GM21529 (cell line): ENCODE data around the gene ZNF184.
A peak's percentile ranks its signal among the peaks of the same experiment; 100 is the strongest.

Source experiments
- ATAC-seq: cut with Tn5 transposase; IDR thresholded peaks from one replicate; pipeline ENCODE4 v1.9.1; 2021; ENCODE audit not compliant: unreplicated experiment

Gene ZNF184

GRCh38 chr6:27479319-27480182 lies 6.6 kb upstream of the ZNF184 start:
- peak; percentile 52 for ATAC-seq

GRCh38 chr6:27478706-27479318 lies 5.9 kb upstream of the ZNF184 start:
- ATAC-seq, result peak; percentile 68

- ATAC-seq, result peak; percentile 21
These were observed 5.3 kb upstream of the ZNF184 start for GRCh38 chr6:27478141-27478705.

GRCh38 chr6:27477318-27478013 lies 4.6 kb upstream of the ZNF184 start:
- ATAC-seq, result no peak

DNA sequence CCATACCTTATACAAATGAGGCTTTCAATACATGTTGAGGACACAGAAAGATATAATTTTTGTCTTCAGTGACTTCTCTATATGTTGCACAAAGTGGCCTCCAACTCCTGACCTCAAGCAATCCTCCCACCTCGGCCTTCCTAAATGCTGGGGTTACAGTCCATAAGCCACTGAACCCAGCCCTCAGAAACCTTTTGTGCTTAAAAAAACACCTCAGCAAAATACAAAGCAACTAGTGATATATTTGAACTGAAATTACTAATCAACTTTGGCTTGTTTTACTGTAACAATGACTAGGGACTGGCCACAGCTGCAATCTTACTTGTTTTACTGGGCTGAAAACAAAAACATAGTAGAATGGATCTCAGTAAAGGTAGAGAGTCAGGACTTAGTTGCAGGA lies 3.2 kb upstream of the ZNF184 start:
- no peak for ATAC-seq

GRCh38 chr6:27474672-27475071 lies 1.8 kb upstream of the ZNF184 start:
- no peak for ATAC-seq

DNA sequence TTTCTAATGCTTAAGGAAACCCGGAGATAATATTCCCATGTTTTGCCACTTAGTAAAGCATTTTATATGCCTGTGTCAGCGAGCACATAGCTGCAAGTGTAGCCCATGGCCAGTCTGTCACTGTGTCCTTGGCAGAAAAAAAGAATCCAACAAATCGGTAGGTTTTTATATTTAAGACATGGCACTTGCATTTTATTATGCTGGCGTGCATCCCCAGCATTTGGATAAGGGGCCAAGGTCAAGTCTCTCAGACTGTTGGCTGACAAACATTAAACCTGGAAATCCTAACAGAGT lies 1.2 kb upstream of the ZNF184 start:
- no peak for ATAC-seq

DNA sequence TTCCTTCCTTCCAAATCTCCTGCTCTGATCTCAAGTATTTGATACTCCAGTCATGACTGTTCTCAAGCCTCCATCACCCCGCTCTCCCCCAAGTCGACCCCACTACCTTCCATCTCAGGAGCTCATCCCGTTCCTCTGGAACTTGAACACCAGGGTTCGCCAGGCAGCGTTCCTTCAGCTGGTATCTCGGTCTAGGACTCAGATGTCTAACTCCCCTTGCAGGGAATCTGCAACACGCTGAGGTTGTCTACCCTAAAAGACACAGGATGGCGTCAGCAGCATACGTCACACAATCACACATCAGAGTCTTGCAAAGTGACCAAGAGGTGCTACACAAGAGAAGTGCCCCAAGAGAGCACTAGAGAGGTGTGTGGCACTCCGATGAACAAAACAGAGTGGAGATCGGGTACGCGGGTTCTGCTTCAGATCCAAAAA lies 706 bp downstream of the ZNF184 start:
- peak; percentile 44 for ATAC-seq

GRCh38 chr6:27471365-27472115 lies 1.4 kb downstream of the ZNF184 start:
- no peak for ATAC-seq

DNA sequence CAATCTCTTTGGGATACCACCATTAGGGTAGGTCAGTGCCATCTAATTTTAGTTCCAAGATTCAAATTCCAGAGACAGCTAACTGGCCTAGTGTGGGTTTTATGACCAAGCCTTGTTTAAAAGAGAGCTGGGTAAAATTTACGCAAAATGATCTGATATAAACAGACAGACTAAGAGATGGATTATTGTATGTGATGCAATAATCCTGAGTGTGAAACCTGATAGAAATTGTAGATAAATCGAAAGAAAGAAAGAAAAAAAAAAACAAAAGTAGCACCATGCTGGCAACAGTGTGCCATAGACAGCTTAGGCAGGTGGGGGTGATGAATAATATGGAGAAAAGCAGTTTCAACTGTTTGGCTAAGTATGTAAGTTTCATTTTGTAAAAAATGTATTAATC lies 2.9 kb downstream of the ZNF184 start:
- ATAC-seq, result no peak

GRCh38 chr6:27468334-27468733 lies 4.6 kb downstream of the ZNF184 start:
- ATAC-seq, result no peak

DNA sequence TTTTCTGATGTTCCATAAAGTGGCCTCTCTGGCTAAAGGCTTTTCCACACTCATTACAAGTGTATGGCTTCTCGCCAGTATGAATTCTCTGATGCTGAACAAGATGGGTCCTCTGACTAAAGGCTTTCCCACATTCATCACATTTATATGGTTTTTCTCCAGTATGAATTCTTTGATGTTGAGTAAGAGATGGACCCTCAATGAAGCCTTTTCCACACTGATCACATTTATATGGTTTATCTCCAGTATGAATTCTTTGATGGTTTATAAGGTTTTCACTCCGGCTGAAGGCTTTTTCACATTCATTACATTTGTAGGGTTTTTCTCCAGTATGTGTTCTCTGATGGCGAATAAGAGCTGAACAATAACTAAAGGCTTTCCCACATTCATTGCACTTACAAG lies 20.4 kb downstream of the ZNF184 start:
- ATAC-seq, result no peak

DNA sequence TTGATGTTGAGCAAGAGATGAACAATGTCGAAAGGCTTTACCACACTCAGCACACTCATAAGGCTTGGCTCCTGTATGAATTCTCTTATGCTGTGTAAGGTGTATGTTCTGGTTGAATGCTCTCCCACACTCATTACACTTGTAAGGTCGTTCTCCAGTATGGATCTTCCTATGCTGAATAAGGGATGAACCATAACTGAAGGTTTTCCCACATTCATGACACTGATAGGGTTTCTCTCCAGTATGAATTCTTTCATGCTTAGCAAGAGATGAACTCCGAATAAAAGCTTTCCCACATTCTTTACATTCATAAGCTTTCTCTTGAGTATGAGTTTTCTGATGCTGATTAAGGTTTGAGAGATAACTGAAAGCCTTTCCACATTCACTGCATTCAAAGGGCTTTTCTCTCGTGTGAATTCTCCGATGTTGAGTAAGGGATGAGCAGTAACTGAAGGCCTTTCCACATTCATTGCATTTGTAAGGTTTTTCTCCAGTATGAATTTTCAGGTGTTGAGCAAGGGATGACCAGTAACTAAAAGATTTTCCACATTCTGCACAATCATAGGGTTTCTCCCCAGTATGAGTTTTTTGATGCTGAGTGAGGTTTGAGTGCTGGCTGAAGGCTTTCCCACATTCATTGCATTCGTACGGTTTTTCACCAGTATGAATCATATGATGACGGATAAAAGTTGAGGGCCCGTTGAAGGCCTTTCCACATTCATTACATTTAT lies 21.1 kb downstream of the ZNF184 start:
- ATAC-seq, result no peak

- ATAC-seq, result no peak
These were observed 24.4 kb downstream of the ZNF184 start for GRCh38 chr6:27448456-27448855.

- ATAC-seq, result no peak
These were observed 30.0 kb downstream of the ZNF184 start for GRCh38 chr6:27442932-27443331.

GRCh38 chr6:27441001-27441400 lies 31.9 kb downstream of the ZNF184 start:
- ATAC-seq, result no peak

DNA sequence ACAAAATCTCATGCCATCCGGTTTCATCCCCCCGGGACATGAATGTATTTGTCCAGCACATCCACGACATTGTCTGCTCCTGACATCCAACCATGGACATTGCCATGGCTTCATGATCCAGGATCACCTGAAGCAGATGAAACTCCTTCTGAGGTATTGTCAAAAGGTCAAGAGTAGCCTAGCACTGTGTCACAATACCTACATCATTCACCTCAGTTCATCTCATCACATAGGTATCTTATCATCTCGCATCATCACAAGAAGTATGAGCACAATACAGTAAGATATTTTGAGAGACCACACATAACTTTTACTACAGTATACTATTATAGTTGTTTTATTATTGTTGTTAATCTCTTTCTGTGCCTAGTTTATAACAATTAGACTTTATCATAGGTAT lies 33.5 kb downstream of the ZNF184 start:
- ATAC-seq, result no peak

- ATAC-seq, result no peak
These were observed 39.2 kb downstream of the ZNF184 start for GRCh38 chr6:27433714-27434113.

DNA sequence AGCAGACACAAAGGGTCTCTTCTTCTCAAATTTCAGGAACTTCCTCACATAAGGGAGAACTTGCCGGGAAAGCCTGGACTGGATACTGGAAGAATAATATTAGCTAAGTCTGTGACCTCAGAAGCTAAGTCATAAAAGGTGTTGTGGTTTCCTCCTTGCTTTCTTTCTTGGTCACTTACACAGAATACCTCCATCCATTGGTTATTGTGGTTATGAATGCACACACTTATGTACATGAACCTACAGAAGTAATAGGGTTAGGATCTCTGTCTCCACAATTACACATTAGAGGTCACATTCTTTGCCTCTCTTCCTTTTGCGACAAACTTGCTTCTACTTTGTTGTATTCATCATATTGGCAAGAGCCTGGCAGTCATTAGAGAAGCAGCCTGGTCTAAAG lies 43.9 kb downstream of the ZNF184 start:
- ATAC-seq, result no peak

DNA sequence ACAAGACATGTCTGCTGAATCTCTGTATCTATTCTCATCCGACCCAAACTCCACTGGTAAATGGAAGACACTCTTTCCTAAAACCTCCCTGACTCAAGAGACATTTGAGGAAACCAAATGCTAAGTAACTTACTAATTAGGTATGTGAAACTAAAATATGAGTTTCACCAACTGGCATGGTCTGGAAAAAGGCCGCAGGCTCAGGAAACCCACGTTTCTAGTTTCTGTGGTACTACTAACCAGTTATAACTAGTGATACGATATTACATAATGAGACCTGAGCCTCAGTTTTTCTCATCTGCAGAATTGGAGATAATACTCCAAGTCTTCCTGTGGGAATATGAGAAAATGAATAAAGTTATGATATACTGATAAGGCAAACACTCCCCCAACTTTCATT lies 44.4 kb downstream of the ZNF184 start:
- ATAC-seq, result no peak
